SK-N-SH treated with all-trans-retinoic acid at 6 μM for 48 hours (cell line): ENCODE data around the gene PLXNA3.

ENCODE experiments used
- ATAC-seq: fragments of 200-7000 bp; cut with Tn5 transposase; 3 replicates; pipeline ENCODE4 v1.9.1; 2020; ENCODE audit warnings: mild to moderate bottlenecking, moderate library complexity
- BACH2 ChIP-seq: fragments of 250-450 bp; sonication (Bioruptor Pico); IDR thresholded peaks from 2 replicates; pipeline ENCODE4 v1.9.0; 2021; ENCODE audit warnings: mild to moderate bottlenecking, borderline replicate concordance
- CSDC2 ChIP-seq: fragments of 250-450 bp; sonication (Bioruptor Pico); IDR thresholded peaks from 2 replicates; pipeline ENCODE4 v1.5.0; 2020; ENCODE audit warnings: mild to moderate bottlenecking, moderate library complexity
- CSRNP3 ChIP-seq: fragments of 250-450 bp; sonication (Bioruptor Pico); IDR thresholded peaks from 2 replicates; pipeline ENCODE4 v1.5.1; 2021; ENCODE audit warnings: mild to moderate bottlenecking, moderate library complexity
- GLIS3 ChIP-seq: fragments of 250-450 bp; sonication (Bioruptor Pico); IDR thresholded peaks from 2 replicates; pipeline ENCODE4 v1.5.0; 2020; ENCODE audit warnings: mild to moderate bottlenecking, moderate library complexity
- OSR1 ChIP-seq: fragments of 250-450 bp; sonication (Bioruptor Pico); IDR thresholded peaks from 2 replicates; pipeline ENCODE4 v1.8.0; 2022; ENCODE audit warnings: moderate library complexity, mild to moderate bottlenecking, inconsistent platforms
- PATZ1 ChIP-seq: fragments of 250-450 bp; sonication (Bioruptor Pico); IDR thresholded peaks from 2 replicates; pipeline ENCODE4 v1.8.0; 2020; ENCODE audit warnings: mild to moderate bottlenecking, moderate library complexity, borderline replicate concordance
- POU6F1 ChIP-seq: fragments of 250-450 bp; sonication (Bioruptor Pico); IDR thresholded peaks from 2 replicates; pipeline ENCODE4 v1.8.0; 2021; ENCODE audit warnings: low read depth, mild to moderate bottlenecking, moderate library complexity, borderline replicate concordance
- PPARA ChIP-seq: fragments of 250-450 bp; sonication (Bioruptor Pico); IDR thresholded peaks from 2 replicates; pipeline ENCODE4 v1.5.0; 2020; ENCODE audit warnings: mild to moderate bottlenecking, borderline replicate concordance
- SNAI2 ChIP-seq: fragments of 250-450 bp; sonication (Bioruptor Pico); IDR thresholded peaks from 2 replicates; pipeline ENCODE4 v1.5.0; 2020; ENCODE audit warnings: mild to moderate bottlenecking, moderate library complexity
- TCF4 ChIP-seq: fragments of 250-450 bp; sonication (Bioruptor Pico); IDR thresholded peaks from 2 replicates; pipeline ENCODE4 v1.8.0; 2021; ENCODE audit warnings: mild to moderate bottlenecking, moderate library complexity, borderline replicate concordance
- TOX ChIP-seq: fragments of 250-450 bp; sonication (Bioruptor Pico); IDR thresholded peaks from 2 replicates; pipeline ENCODE4 v1.8.0; 2021; ENCODE audit warnings: mild to moderate bottlenecking, moderate library complexity, borderline replicate concordance
- TSHZ2 ChIP-seq: fragments of 250-450 bp; sonication (Bioruptor Pico); IDR thresholded peaks from 2 replicates; pipeline ENCODE4 v1.5.0; 2020; ENCODE audit warnings: mild to moderate bottlenecking, moderate library complexity
- ZFP3 ChIP-seq: fragments of 250-450 bp; sonication (Bioruptor Pico); IDR thresholded peaks from 2 replicates; pipeline ENCODE4 v1.5.0; 2020; ENCODE audit warnings: mild to moderate bottlenecking, moderate library complexity
- ZFP30 ChIP-seq: fragments of 450-650 bp; formaldehyde crosslinking; IDR thresholded peaks from 2 replicates; pipeline ENCODE4 v1.5.0; 2022; ENCODE audit warnings: mild to moderate bottlenecking, moderate library complexity
- ZNF565 ChIP-seq: fragments of 450-650 bp; formaldehyde crosslinking; conservative IDR thresholded peaks from 2 replicates; pipeline ENCODE4 v1.5.0; 2020; ENCODE audit warnings: low read depth, mild to moderate bottlenecking, moderate library complexity

The PLXNA3 gene

GRCh38 chrX:154506483-154507332 is 48.6 kb downstream of the PLXNA3 start:
- no peak for ATAC-seq
- TF ChIP-seq CSDC2 (CRISPR knock-in tag) (no peak), BACH2 (no peak), TCF4 (CRISPR knock-in tag) (no peak), GLIS3 (CRISPR knock-in tag) (no peak)

GRCh38 chrX:154507673-154508383 is 49.7 kb downstream of the PLXNA3 start:
- no peak for ATAC-seq
- TF ChIP-seq ZFP30 (CRISPR knock-in tag) (no peak), TOX (no peak), ZNF565 (CRISPR knock-in tag) (no peak), PPARA (CRISPR knock-in tag) (no peak), CSDC2 (CRISPR knock-in tag) (no peak), GLIS3 (CRISPR knock-in tag) (no peak)

- no peak for ATAC-seq
- TF ChIP-seq CSRNP3 (CRISPR knock-in tag) = no peak
- TF ChIP-seq OSR1 (CRISPR knock-in tag) = no peak
- TF ChIP-seq TOX = no peak
- TF ChIP-seq TSHZ2 (CRISPR knock-in tag) = no peak
- no peak for TF ChIP-seq SNAI2 (CRISPR knock-in tag)
- no peak for TF ChIP-seq POU6F1 (CRISPR knock-in tag)
- no peak for TF ChIP-seq PATZ1 (CRISPR knock-in tag)
- no peak for TF ChIP-seq BACH2
These were observed 50.3 kb downstream of the PLXNA3 start for GRCh38 chrX:154508384-154508745.

- no peak for ATAC-seq
- no peak for TF ChIP-seq CSRNP3 (CRISPR knock-in tag)
- no peak for TF ChIP-seq POU6F1 (CRISPR knock-in tag)
- no peak for TF ChIP-seq SNAI2 (CRISPR knock-in tag)
- no peak for TF ChIP-seq ZFP3 (CRISPR knock-in tag)
- no peak for TF ChIP-seq ZFP30 (CRISPR knock-in tag)
- TF ChIP-seq TCF4 (CRISPR knock-in tag) = no peak
- TF ChIP-seq GLIS3 (CRISPR knock-in tag) = no peak
These were observed 51.4 kb downstream of the PLXNA3 start for GRCh38 chrX:154509455-154509854.
